Measurements from ENCODE around the gene TMEM98.
"Not testable (repeated sequence)": the region's sequence is repeated elsewhere in the genome, so short reads cannot be mapped to it uniquely, and the experiment has no call there.

DNA sequence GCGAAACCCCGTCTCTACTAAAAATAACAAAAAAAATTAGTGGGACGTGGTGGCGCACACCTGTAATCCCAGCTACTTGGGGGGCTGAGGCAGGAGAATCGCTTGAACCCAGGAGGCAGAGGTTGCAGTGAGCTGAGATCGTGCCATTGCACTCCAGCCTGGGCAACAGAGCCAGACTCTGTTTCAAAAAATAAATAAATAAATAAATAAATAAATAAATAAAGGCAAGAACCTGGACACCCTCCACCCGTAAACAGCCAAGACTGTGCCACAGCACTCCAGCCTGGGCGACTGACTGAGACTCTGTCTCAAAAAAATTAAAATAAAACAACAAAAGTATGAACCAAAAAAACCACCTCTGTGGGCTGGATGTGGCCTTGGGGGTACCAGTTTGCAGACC lies 1.2 kb upstream of the TMEM98 start:
- TF ChIP-seq, protein P1, sequence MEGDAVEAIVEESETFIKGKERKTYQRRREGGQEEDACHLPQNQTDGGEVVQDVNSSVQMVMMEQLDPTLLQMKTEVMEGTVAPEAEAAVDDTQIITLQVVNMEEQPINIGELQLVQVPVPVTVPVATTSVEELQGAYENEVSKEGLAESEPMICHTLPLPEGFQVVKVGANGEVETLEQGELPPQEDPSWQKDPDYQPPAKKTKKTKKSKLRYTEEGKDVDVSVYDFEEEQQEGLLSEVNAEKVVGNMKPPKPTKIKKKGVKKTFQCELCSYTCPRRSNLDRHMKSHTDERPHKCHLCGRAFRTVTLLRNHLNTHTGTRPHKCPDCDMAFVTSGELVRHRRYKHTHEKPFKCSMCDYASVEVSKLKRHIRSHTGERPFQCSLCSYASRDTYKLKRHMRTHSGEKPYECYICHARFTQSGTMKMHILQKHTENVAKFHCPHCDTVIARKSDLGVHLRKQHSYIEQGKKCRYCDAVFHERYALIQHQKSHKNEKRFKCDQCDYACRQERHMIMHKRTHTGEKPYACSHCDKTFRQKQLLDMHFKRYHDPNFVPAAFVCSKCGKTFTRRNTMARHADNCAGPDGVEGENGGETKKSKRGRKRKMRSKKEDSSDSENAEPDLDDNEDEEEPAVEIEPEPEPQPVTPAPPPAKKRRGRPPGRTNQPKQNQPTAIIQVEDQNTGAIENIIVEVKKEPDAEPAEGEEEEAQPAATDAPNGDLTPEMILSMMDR (IDR thresholded peaks at IDR 0.05): not testable (repeated sequence)
- TF ChIP-seq POLR2A, POLR2AphosphoS5 (IDR thresholded peaks at IDR 0.05): not testable (repeated sequence)

Measured in sigmoid colon (tissue), 4 donors.